Loucy (cell line): ENCODE data around the gene CCDC186.
"Not testable (repeated sequence)": the region's sequence is repeated elsewhere in the genome, so short reads cannot be mapped to it uniquely, and the experiment has no call there.

ENCODE experiments used
- H2AFZ ChIP-seq: fragments of 200-600 bp; sonication (generic); 2 replicates; pipeline ENCODE4 v1.6.0; 2016; ENCODE audit warnings: antibody characterized with exemption, mild to moderate bottlenecking, low read length, moderate library complexity
- H3F3A ChIP-seq: fragments of 200-600 bp; 2 replicates; pipeline ENCODE4 v1.6.0; 2016; ENCODE audit warnings: antibody characterized with exemption, low read depth, mild to moderate bottlenecking
- H3K27me3 ChIP-seq: fragments of 200-600 bp; sonication (generic); 2 replicates; pipeline ENCODE4 v1.6.1; 2014; ENCODE audit warnings: low read length, mild to moderate bottlenecking; ENCODE audit not compliant: insufficient read depth, poor library complexity, severe bottlenecking
- H3K36me3 ChIP-seq: fragments of 200-600 bp; sonication (generic); 2 replicates; pipeline ENCODE4 v1.6.1; 2016; ENCODE audit warnings: low read length; ENCODE audit not compliant: insufficient read depth
- H3K4me1 ChIP-seq: fragments of 200-600 bp; sonication (generic); 2 replicates; pipeline ENCODE4 v1.5.1; 2014; ENCODE audit warnings: low read length, mild to moderate bottlenecking; ENCODE audit not compliant: insufficient read depth, poor library complexity, severe bottlenecking
- H3K4me2 ChIP-seq: fragments of 200-600 bp; sonication (generic); 2 replicates; pipeline ENCODE4 v1.6.0; 2014; ENCODE audit warnings: antibody characterized with exemption, low read length, low read depth, mild to moderate bottlenecking; ENCODE audit not compliant: poor library complexity, severe bottlenecking
- H3K4me3 ChIP-seq: fragments of 200-600 bp; sonication (generic); 2 replicates; pipeline ENCODE4 v1.5.1; 2014; ENCODE audit warnings: low read length, mild to moderate bottlenecking, mixed read lengths; ENCODE audit not compliant: poor library complexity, severe bottlenecking
- H3K79me2 ChIP-seq: fragments of 200-600 bp; sonication (generic); 2 replicates; pipeline ENCODE4 v1.6.1; 2014; ENCODE audit warnings: low read length; ENCODE audit not compliant: insufficient read depth
- H3K9ac ChIP-seq: fragments of 200-600 bp; sonication (generic); 2 replicates; pipeline ENCODE4 v1.6.0; 2014; ENCODE audit warnings: mild to moderate bottlenecking, low read depth, low read length, moderate library complexity; ENCODE audit not compliant: poor library complexity, severe bottlenecking
- H3K9me2 ChIP-seq: fragments of 200-600 bp; sonication (generic); replicated peaks from 2 replicates; pipeline ENCODE4 v1.6.1; 2016; ENCODE audit warnings: low read depth, low read length, mixed read lengths
- H3K9me3 ChIP-seq: fragments of 200-600 bp; sonication (generic); 2 replicates; pipeline ENCODE4 v1.6.1; 2014; ENCODE audit warnings: mild to moderate bottlenecking, antibody characterized with exemption, low read length, low read depth; ENCODE audit not compliant: insufficient read depth
- H4K20me1 ChIP-seq: fragments of 200-600 bp; sonication (generic); 2 replicates; pipeline ENCODE4 v1.6.0; 2014; ENCODE audit warnings: antibody characterized with exemption, low read length, mild to moderate bottlenecking; ENCODE audit not compliant: insufficient read depth, poor library complexity, severe bottlenecking
- CTCF ChIP-seq: fragments of 200-600 bp; sonication (generic); conservative IDR thresholded peaks from 2 replicates; pipeline ENCODE4 v1.5.1; 2014; ENCODE audit warnings: mild to moderate bottlenecking, antibody characterized with exemption, low read length
- EZH2phosphoT487 ChIP-seq: fragments of 200-600 bp; IDR thresholded peaks from 2 replicates; pipeline ENCODE4 v1.6.1; 2018; ENCODE audit warnings: antibody characterized with exemption, mild to moderate bottlenecking, moderate library complexity, borderline replicate concordance

CCDC186 gene

DNA sequence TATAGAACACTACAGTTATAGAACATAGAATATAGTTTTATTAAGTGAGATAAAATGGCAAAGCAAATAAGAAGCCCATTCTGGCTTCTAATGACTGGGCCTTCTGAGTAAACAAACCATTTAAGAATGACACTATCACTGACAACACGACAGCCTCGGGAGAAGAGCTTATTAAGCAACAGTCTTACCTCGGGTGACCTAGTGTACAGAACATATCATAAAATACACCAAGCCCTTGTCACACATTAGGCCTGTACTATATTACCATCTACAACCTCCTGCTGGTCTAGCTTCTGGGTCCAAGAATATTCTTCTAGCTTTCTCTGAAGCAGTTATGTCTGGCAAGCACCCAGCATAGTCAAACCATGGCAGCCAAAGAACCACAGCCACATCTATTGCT, 32.0 kb downstream of the CCDC186 start:
- Histone ChIP-seq H3K9ac (no peak overlapping the region), H3K4me3 (no peak overlapping the region), H3K27me3 (no peaks in the 10 kb centered on the region), H4K20me1 (no peaks in the 10 kb centered on the region), H2AFZ (no peak overlapping the region), H3K36me3 (peaks cover 62% of the 10 kb centered on the region; the same call in 1 of the 2 replicates), H3K4me2 (no peak overlapping the region), H3K4me1 (no peaks in the 10 kb centered on the region), H3K79me2 (no peaks in the 10 kb centered on the region), H3K9me2 (no peaks in the 10 kb centered on the region), H3K9me3 (no peaks in the 10 kb centered on the region), H3F3A (no peaks in the 10 kb centered on the region)
- TF ChIP-seq EZH2phosphoT487 (no peak), CTCF (no peak)

GRCh38 chr10:114140827-114141226, 33.2 kb downstream of the CCDC186 start:
- not testable (repeated sequence) for H3K27me3 ChIP-seq, H3K9me3 ChIP-seq, H3K4me2 ChIP-seq, H3K79me2 ChIP-seq, H4K20me1 ChIP-seq, H3K9ac ChIP-seq, H2AFZ ChIP-seq, H3K4me1 ChIP-seq, H3K9me2 ChIP-seq, H3K4me3 ChIP-seq, H3F3A ChIP-seq
- peaks cover 63% of the 10 kb centered on the region; the same call in 1 of the 2 replicates for H3K36me3 ChIP-seq

DNA sequence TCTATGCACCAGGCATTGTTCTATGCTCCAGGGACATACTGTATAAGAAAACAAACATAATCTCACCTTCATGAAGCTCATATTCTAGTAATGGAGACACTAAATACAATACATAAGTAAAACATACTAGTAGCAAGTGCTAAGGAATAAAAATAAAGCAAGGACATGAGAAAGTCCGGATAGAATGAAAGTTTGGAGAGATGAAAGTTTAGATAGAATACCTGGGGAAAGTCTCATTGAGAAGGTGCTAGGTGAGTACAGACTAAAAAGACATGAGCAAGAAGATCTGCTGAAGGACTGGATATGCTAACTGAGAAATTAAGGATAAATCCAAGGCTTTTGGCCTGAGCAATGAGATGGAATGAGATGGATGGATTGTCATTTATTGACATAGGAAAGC, 34.0 kb downstream of the CCDC186 start:
- Histone ChIP-seq H3K27me3 (no peaks in the 10 kb centered on the region), H3K9ac (no peak overlapping the region), H3K4me2 (no peak overlapping the region), H3K79me2 (no peaks in the 10 kb centered on the region), H4K20me1 (no peaks in the 10 kb centered on the region), H3K9me3 (no peaks in the 10 kb centered on the region), H3K9me2 (no peaks in the 10 kb centered on the region), H2AFZ (no peak overlapping the region), H3K36me3 (peaks cover 63% of the 10 kb centered on the region; the same call in 1 of the 2 replicates), H3K4me1 (no peaks in the 10 kb centered on the region), H3K4me3 (no peak overlapping the region), H3F3A (no peaks in the 10 kb centered on the region)
- TF ChIP-seq EZH2phosphoT487 (no peak), CTCF (no peak)

DNA sequence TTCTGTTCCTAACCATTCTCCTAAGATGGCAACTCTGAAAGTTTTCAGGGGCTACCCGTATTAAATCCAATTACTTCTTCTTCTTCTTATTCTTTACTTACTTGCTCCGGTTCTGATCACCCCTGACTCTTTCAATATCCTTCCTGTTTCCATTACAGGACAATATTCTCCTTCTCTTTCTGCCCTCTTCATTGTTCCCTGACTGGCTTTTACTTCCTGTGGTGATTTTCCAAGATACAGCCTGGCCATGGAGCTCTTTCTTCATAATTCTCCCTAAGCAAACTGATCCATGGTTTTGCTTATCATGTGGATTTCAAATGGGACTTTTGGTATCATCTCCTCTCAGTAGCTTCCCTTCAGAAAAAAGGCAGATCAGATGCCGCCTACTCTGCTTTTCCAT, 35.4 kb downstream of the CCDC186 start:
- TF ChIP-seq CTCF = no peak
- TF ChIP-seq EZH2phosphoT487 = no peak
- Histone ChIP-seq H3K4me2 (no peak overlapping the region), H2AFZ (no peak overlapping the region), H3K4me3 (no peak overlapping the region), H3K9me2 (no peaks in the 10 kb centered on the region), H3K27me3 (no peaks in the 10 kb centered on the region), H3K9ac (no peak overlapping the region), H4K20me1 (no peaks in the 10 kb centered on the region), H3F3A (no peaks in the 10 kb centered on the region), H3K79me2 (no peaks in the 10 kb centered on the region), H3K9me3 (no peaks in the 10 kb centered on the region), H3K36me3 (peaks cover 70% of the 10 kb centered on the region; the same call in 1 of the 2 replicates), H3K4me1 (no peaks in the 10 kb centered on the region)
